ENCODE data around the gene DESI2.

DNA sequence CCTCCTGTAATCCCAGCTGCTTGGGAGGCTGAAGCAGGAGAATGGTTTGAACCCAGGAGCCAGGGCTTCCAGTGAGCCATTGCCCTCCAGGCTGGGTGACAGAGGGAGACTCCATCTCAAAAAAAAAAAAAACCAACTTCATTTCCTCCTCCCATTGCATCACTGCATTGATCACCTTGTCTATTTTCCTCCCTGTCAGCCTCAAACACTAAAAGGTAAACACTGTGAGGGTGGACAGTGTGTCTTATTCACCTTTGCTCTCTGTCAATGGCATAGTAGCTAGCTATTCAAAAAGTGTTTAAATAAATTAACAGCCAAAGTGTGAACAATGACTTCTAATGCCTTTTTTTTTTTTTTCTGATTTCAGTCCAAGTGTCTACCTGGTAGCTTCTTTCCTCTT is 13.4 kb upstream of the DESI2 start:
- TF ChIP-seq, protein P1, sequence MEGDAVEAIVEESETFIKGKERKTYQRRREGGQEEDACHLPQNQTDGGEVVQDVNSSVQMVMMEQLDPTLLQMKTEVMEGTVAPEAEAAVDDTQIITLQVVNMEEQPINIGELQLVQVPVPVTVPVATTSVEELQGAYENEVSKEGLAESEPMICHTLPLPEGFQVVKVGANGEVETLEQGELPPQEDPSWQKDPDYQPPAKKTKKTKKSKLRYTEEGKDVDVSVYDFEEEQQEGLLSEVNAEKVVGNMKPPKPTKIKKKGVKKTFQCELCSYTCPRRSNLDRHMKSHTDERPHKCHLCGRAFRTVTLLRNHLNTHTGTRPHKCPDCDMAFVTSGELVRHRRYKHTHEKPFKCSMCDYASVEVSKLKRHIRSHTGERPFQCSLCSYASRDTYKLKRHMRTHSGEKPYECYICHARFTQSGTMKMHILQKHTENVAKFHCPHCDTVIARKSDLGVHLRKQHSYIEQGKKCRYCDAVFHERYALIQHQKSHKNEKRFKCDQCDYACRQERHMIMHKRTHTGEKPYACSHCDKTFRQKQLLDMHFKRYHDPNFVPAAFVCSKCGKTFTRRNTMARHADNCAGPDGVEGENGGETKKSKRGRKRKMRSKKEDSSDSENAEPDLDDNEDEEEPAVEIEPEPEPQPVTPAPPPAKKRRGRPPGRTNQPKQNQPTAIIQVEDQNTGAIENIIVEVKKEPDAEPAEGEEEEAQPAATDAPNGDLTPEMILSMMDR (IDR thresholded peaks at IDR 0.05) = no peak
- TF ChIP-seq POLR2AphosphoS5 (IDR thresholded peaks at IDR 0.05) = no peak

Data from breast epithelium (tissue), 3 donors.